ENCODE data around the gene CFAP46.
A peak's percentile ranks its signal among the peaks of the same experiment; 100 is the strongest.

GRCh38 chr10:132942101-132943057 lies at the start of gene CFAP46:
- TF ChIP-seq POLR2AphosphoS5 (IDR thresholded peaks at IDR 0.05) (peak in 1 of 2 donors; percentile 53), CTCF (IDR thresholded peaks at IDR 0.05) (no peak)

Data from upper lobe of left lung (tissue), 4 donors.